MM.1S (cell line): ENCODE measurements around the gene ZNF628.

ENCODE experiments used
- CTCF ChIP-seq: fragments of 300-600 bp; sonication (generic); IDR thresholded peaks from 2 replicates; pipeline ENCODE4 v1.5.1; 2016; ENCODE audit warnings: antibody characterized with exemption, low read length, mixed read lengths
- EZH2 ChIP-seq: fragments of 300-600 bp; sonication (generic); optimal IDR thresholded peaks from 2 replicates; pipeline ENCODE3; 2017; ENCODE audit warnings: low read depth, mild to moderate bottlenecking, antibody characterized with exemption, low read length, mixed read lengths
- EZH2phosphoT487 ChIP-seq: fragments of 300-600 bp; sonication (generic); IDR thresholded peaks from 2 replicates; pipeline ENCODE4 v1.6.1; 2018; ENCODE audit warnings: antibody characterized with exemption, low read length

GRCh38 chr19:55504252-55504603 lies 27.8 kb downstream of the ZNF628 start:
- TF ChIP-seq CTCF (0 out of 2 replicates have a peak, but pooled peaks have one; percentile 2), EZH2 (no peak), EZH2phosphoT487 (no peak)
